Transverse colon (tissue), 4 donors: ENCODE results near the gene PIGN.
"Not testable (repeated sequence)": the region's sequence is repeated elsewhere in the genome, so short reads cannot be mapped to it uniquely, and the experiment has no call there.

Source experiments
- EP300 ChIP-seq: sonication (generic); formaldehyde crosslinking; IDR thresholded peaks from one replicate; pipeline ENCODE4 v1.6.1; 2017; ENCODE audit warnings: antibody characterized with exemption, low read depth
- POLR2AphosphoS5 ChIP-seq, 3 donors: sonication (generic); formaldehyde crosslinking; IDR thresholded peaks; one replicate each; pipeline ENCODE4 v1.6.1; 2016; ENCODE audit warnings: antibody characterized with exemption in 3 of 3
- TF ChIP-seq, protein P1 (sequence below), 5 experiments: fragments of 200-600 bp in 3 of 5; fragments of 450-650 bp in 2 of 5; sonication (generic) in 3 of 5; IDR thresholded peaks; 1 replicate in 2 of 5; 2 replicates in 3 of 5; pipeline ENCODE4 v1.5.1; 2016 to 2017; ENCODE audit warnings: antibody characterized with exemption in 5 of 5, inconsistent platforms in 3 of 5, mild to moderate bottlenecking in 2 of 5, moderate library complexity in 1 of 5

- TF ChIP-seq POLR2AphosphoS5 (IDR thresholded peaks at IDR 0.05); EP300: not testable (repeated sequence)
- TF ChIP-seq, protein P1, sequence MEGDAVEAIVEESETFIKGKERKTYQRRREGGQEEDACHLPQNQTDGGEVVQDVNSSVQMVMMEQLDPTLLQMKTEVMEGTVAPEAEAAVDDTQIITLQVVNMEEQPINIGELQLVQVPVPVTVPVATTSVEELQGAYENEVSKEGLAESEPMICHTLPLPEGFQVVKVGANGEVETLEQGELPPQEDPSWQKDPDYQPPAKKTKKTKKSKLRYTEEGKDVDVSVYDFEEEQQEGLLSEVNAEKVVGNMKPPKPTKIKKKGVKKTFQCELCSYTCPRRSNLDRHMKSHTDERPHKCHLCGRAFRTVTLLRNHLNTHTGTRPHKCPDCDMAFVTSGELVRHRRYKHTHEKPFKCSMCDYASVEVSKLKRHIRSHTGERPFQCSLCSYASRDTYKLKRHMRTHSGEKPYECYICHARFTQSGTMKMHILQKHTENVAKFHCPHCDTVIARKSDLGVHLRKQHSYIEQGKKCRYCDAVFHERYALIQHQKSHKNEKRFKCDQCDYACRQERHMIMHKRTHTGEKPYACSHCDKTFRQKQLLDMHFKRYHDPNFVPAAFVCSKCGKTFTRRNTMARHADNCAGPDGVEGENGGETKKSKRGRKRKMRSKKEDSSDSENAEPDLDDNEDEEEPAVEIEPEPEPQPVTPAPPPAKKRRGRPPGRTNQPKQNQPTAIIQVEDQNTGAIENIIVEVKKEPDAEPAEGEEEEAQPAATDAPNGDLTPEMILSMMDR (IDR thresholded peaks at IDR 0.05), result not testable (repeated sequence)
Measured at GRCh38 chr18:62166524-62166923, 20.3 kb downstream of the PIGN start.
